GM12801 (cell line): ENCODE measurements around the gene PCP4.

Experiments used
- TF ChIP-seq, protein P1 (sequence below): IDR thresholded peaks from one replicate; pipeline ENCODE4 v1.5.1; 2011; ENCODE audit warnings: control low read depth; ENCODE audit not compliant: insufficient read length; ENCODE audit errors: extremely low read depth

PCP4 gene

DNA sequence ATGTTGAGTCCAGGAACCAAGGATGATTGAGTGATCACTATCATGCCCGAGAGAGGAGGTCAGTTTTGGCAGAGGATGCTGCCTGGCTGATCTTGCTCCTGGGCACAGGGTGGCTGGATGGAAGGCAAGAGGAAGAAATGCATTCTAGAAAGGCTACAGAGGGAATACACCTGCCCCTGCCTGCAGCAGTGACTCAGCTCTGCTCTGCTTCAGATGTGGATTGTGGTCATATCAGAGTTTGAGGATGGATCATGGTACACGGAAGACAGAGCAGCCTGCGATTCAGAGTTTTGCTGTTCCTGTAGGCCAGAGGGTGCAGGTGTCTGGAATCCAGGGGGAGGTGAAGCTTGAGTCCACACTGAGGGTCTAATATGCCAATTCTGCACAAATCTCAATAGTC lies 37.2 kb downstream of the PCP4 start:
- TF ChIP-seq, protein P1, sequence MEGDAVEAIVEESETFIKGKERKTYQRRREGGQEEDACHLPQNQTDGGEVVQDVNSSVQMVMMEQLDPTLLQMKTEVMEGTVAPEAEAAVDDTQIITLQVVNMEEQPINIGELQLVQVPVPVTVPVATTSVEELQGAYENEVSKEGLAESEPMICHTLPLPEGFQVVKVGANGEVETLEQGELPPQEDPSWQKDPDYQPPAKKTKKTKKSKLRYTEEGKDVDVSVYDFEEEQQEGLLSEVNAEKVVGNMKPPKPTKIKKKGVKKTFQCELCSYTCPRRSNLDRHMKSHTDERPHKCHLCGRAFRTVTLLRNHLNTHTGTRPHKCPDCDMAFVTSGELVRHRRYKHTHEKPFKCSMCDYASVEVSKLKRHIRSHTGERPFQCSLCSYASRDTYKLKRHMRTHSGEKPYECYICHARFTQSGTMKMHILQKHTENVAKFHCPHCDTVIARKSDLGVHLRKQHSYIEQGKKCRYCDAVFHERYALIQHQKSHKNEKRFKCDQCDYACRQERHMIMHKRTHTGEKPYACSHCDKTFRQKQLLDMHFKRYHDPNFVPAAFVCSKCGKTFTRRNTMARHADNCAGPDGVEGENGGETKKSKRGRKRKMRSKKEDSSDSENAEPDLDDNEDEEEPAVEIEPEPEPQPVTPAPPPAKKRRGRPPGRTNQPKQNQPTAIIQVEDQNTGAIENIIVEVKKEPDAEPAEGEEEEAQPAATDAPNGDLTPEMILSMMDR, result no peak

- TF ChIP-seq, protein P1, result no peak
These were observed 41.2 kb downstream of the PCP4 start for GRCh38 chr21:39908265-39908923.

GRCh38 chr21:39911286-39912199 lies 44.3 kb downstream of the PCP4 start:
- TF ChIP-seq, protein P1, result no peak

DNA sequence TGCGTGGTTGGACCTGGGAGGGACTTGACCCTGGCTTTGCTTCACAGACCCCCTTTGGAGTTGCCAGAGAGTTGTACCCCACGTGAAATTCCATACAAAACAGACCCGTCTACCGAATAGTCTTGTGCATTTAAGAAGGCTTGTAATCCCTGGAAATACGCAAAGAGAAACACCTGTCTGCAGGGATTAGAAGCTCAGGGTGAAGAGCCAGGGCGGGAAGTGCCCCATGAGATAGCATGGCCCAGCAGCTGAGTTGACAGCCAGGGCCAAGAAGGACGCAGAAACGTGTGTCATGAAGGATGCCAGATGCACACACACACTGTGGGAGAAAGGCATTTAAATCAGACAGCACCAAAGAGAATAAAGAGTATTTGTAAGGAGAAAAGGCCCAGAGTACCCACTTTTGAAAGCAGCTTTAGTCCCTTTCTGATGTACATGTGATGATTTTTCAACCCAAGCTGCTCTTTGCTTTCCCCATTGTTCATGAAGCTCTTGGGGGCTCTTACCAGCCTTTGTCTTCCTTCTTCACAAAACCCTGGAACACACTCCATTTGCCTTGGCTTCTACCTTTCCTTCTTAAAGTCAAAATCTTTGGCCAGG lies 46.6 kb downstream of the PCP4 start:
- TF ChIP-seq, protein P1, result no peak

- TF ChIP-seq, protein P1, result no peak
These were observed 48.6 kb downstream of the PCP4 start for GRCh38 chr21:39915881-39916280.

- TF ChIP-seq, protein P1, result no peak
These were observed 51.3 kb downstream of the PCP4 start for GRCh38 chr21:39918558-39918957.

GRCh38 chr21:39923476-39923875 lies 56.2 kb downstream of the PCP4 start:
- TF ChIP-seq, protein P1, result no peak
